Measurements from ENCODE around the gene ERBB4. TPM values are rescaled to one million over a fixed set of nuclear protein-coding genes. Genes with fewer than 3 reads are reported as not detected.

The ERBB4 gene
- polyA plus RNA-seq, 1 of the 3 experiments (the other 2 are of a cell fraction) = 0.05 TPM

DNA sequence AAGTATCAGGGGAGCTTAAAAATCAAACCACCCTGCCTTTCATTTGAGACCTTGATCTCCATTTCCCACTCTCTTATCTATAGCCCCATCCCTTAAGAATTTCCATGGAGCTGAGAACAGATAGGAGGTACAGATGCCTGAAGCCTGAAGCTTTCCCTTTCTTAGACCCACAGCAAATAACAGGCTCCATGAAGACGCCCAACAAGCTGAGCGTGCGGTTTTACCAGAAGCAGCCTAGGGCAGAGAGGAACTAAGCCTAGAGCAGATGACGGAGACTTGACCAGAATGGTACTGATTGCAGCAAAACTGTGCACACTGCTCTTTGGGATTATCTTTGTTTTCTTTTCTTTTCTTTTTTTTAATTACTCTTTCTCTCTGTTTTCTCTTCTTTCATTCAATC, 1.7 kb upstream of the ERBB4 start (continued):
- TF ChIP-seq YY1 (IDR thresholded peaks at IDR 0.05; ENCODE audit: low read depth) (no peak), FOXJ3 (CRISPR knock-in tag; IDR thresholded peaks at IDR 0.05) (no peak), RXRA (IDR thresholded peaks at IDR 0.05; ENCODE audit: borderline replicate concordance, low read depth) (no peak), TCF12 (IDR thresholded peaks at IDR 0.05) (no peak), JUND (IDR thresholded peaks at IDR 0.05) (no peak)
- TF ChIP-seq, protein P1, sequence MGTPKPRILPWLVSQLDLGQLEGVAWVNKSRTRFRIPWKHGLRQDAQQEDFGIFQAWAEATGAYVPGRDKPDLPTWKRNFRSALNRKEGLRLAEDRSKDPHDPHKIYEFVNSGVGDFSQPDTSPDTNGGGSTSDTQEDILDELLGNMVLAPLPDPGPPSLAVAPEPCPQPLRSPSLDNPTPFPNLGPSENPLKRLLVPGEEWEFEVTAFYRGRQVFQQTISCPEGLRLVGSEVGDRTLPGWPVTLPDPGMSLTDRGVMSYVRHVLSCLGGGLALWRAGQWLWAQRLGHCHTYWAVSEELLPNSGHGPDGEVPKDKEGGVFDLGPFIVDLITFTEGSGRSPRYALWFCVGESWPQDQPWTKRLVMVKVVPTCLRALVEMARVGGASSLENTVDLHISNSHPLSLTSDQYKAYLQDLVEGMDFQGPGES (IDR thresholded peaks at IDR 0.05; ENCODE audit: low read depth, low read length) = no peak

DNA sequence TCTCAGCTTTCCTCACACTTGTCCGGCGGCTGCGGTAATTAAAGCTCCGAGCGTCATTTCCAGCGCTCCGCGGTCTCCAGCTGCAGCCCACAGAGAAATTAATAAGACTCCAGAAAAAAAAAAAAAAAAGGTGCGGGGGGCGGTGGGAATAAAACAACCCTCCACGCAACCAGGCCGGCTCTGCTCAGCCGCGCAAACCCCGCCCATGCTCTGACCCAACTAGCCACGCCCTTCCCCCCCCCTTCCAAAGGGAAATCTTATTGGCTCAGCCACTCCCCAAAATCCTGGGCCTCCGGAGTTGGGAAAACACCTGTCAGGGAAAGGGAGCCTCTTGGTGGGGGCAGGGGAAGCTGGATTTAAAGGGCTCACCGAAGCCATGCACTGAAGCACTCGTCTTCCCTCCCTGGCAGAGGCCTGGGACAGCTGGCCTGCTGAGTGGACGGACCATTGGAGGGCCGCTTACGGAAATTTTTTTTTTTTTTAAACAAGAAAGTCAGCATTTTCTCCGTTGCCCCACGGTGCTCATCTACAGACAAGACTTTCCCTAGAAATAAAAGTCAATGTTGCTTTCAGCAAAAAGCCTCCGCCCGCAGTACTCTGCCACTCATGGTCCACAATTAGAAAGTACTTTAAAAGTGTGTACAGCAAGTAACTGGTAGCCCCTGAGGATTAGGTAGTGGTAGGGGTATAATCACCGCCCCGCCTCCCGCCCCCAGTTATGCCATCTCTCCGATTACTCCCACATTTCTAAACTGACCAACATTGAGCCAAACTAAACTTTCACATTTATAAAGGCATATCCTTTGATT, 674 bp upstream of the ERBB4 start:
- CTCF ChIA-PET = interaction anchor here (0.7 to 1.9 kb wide), 6 partner anchors 10 to 794 kb away, joined by 3 to 8 read pairs (median 4); no protein-coding TSS in a partner anchor
- H4K20me1 ChIP-seq (ENCODE audit: insufficient read depth) = no peaks in the 10 kb centered on the region

More for the DNA sequence above, 674 bp upstream of the ERBB4 start:
- Histone ChIP-seq H3K27me3 (ENCODE audit: insufficient read depth) (peaks cover 33% of the 10 kb centered on the region), H3K4me3 (ENCODE audit: low read depth in 2 of 2, low read length in 1 of 2) (peak overlapping the region; percentile 65 to 72), H3K9me2 (no peaks in the 10 kb centered on the region), H2AFZ (ENCODE audit: low read depth) (peak overlapping the region; percentile 82; the same call in 1 of the 2 replicates), H3K36me3 (replicated peaks in 1 of 2; ENCODE audit: control insufficient read depth in 1 of 2, insufficient read depth in 2 of 2, low read length in 1 of 2) (no peaks in the 10 kb centered on the region), H3F3A (replicated peaks; ENCODE audit: insufficient read depth) (peaks cover 9% of the 10 kb centered on the region), H3K9ac (no peak overlapping the region), H3K9me3 (no peaks in the 10 kb centered on the region), H3K79me2 (ENCODE audit: insufficient read depth) (no peaks in the 10 kb centered on the region), H3K27ac (ENCODE audit: low read depth in 2 of 2, low read length in 1 of 2) (no peak overlapping the region), H3K4me2 (peak overlapping the region; percentile 89), H3K4me1 (ENCODE audit: control insufficient read depth in 1 of 2, insufficient read depth in 2 of 2, low read depth in 1 of 2, low read length in 1 of 2) (peaks cover 0 to 11% of the 10 kb centered on the region in 2 experiments; a peak in 2 of 4 replicates)
- POLR2A ChIA-PET = no interaction called here
- peak; percentile 62 for DNase-seq
- no peak for TF ChIP-seq FOXM1 (IDR thresholded peaks at IDR 0.05; ENCODE audit: low read depth)
- no peak for TF ChIP-seq GATA2 (CRISPR knock-in tag; IDR thresholded peaks at IDR 0.05)
- no peak for TF ChIP-seq NFIC (IDR thresholded peaks at IDR 0.05; ENCODE audit: borderline replicate concordance)
- TF ChIP-seq SMC3 (IDR thresholded peaks at IDR 0.05; ENCODE audit: low read depth, low read length) = no peak
- TF ChIP-seq FOXJ3 (CRISPR knock-in tag; IDR thresholded peaks at IDR 0.05) = no peak
- no peak for TF ChIP-seq ELF1 (IDR thresholded peaks at IDR 0.05)
- TF ChIP-seq TEAD4 (IDR thresholded peaks at IDR 0.05; ENCODE audit: borderline replicate concordance, insufficient read depth) = no peak
- TF ChIP-seq RXRA (IDR thresholded peaks at IDR 0.05; ENCODE audit: borderline replicate concordance, low read depth) = no peak
- no peak for TF ChIP-seq MXI1 (IDR thresholded peaks at IDR 0.05; ENCODE audit: low read depth, low read length)
- TF ChIP-seq, protein P2, sequence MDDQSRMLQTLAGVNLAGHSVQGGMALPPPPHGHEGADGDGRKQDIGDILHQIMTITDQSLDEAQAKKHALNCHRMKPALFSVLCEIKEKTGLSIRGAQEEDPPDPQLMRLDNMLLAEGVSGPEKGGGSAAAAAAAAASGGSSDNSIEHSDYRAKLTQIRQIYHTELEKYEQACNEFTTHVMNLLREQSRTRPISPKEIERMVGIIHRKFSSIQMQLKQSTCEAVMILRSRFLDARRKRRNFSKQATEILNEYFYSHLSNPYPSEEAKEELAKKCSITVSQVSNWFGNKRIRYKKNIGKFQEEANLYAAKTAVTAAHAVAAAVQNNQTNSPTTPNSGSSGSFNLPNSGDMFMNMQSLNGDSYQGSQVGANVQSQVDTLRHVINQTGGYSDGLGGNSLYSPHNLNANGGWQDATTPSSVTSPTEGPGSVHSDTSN (IDR thresholded peaks at IDR 0.05) = no peak
- TF ChIP-seq FOSL2 (IDR thresholded peaks at IDR 0.05; ENCODE audit: borderline replicate concordance, low read depth) = no peak
- TF ChIP-seq, protein P3, sequence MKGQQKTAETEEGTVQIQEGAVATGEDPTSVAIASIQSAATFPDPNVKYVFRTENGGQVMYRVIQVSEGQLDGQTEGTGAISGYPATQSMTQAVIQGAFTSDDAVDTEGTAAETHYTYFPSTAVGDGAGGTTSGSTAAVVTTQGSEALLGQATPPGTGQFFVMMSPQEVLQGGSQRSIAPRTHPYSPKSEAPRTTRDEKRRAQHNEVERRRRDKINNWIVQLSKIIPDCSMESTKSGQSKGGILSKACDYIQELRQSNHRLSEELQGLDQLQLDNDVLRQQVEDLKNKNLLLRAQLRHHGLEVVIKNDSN (IDR thresholded peaks at IDR 0.05; ENCODE audit: borderline replicate concordance, low read depth) = no peak
- 37% methylated on average over 30 of the region's 30 CpGs for WGBS (ENCODE audit: low lambda C conversion rate)

Measured in SK-N-SH (cell line).